ENCODE measurements around the gene TCEAL4. TPM values are rescaled to one million over a fixed set of nuclear protein-coding genes. Genes with fewer than 3 reads are reported as not detected.
A peak's percentile ranks its signal among the peaks of the same experiment; 100 is the strongest.

The TCEAL4 gene
- total and polyA plus RNA-seq, 2 of the 13 experiments (the other 11 are each of a cell fraction or from before 2014, with no cell fraction given), result 12.6 to 31.0 TPM

GRCh38 chrX:103630171-103630511 is 44.8 kb downstream of the TCEAL4 start:
- Histone ChIP-seq H3K27ac (ENCODE audit: extremely low read length, insufficient read depth, low read length) (peak overlapping the region; percentile 86), H3K4me3 (replicated peaks in 1 of 3; ENCODE audit: insufficient read depth in 1 of 3, low read depth in 2 of 3, low read length in 3 of 3) (peak overlapping the region in 2 of 3 experiments; percentile 73 to 78; a peak in 4 of 6 replicates), H3K4me1 (ENCODE audit: insufficient read depth, low read length) (peaks cover 7% of the 10 kb centered on the region; the same call in 1 of the 2 replicates), H3K4me2 (ENCODE audit: low read depth, low read length) (peak overlapping the region; percentile 84), H3K36me3 (replicated peaks in 1 of 2; ENCODE audit: control insufficient read depth in 1 of 2, insufficient read depth in 2 of 2, low read length in 2 of 2) (no peaks in the 10 kb centered on the region), H3K27me3 (ENCODE audit: control insufficient read depth in 1 of 2, insufficient read depth in 2 of 2, low read length in 2 of 2) (no peaks in the 10 kb centered on the region), H2AFZ (ENCODE audit: low read length) (no peak overlapping the region), H3K9me3 (ENCODE audit: low read length) (no peaks in the 10 kb centered on the region), H3K9ac (ENCODE audit: insufficient read depth, low read depth, low read length) (peak overlapping the region; percentile 71), H4K20me1 (ENCODE audit: insufficient read depth, low read length) (no peaks in the 10 kb centered on the region), H3K79me2 (ENCODE audit: insufficient read depth, low read length) (peaks cover 2% of the 10 kb centered on the region)
- no peak for DNase-seq (ENCODE audit: low spot score)
- CTCF ChIA-PET (ENCODE audit: low intra/inter-chr PET ratio, low total read pairs), result interaction anchor here (0.6 kb wide), 1 partner anchor 94 kb away, joined by 4 read pairs; no protein-coding TSS in a partner anchor
- ATAC-seq, result no peak
- FAIRE-seq, result no peak
- in situ Hi-C loops (cut with HindIII; ENCODE audit: extremely low pct_ligation_motif_present, low pct_unique_long_range_greater_than_20kb), result no loop called here
- intact Hi-C loops (cut with micrococcal nuclease; ENCODE audit: unreplicated experiment), result loop anchor here (1.0 kb wide), 1 partner anchor 97 kb away; no protein-coding TSS in a partner anchor
- POLR2A ChIA-PET, result interaction anchor here (0.7 to 2.2 kb wide), 3 partner anchors 55 to 61 kb away, joined by 3 to 13 read pairs (median 9); no protein-coding TSS in a partner anchor
- no TSS peak for BruUV-seq (replicated peaks)
- WGBS (ENCODE audit: low lambda C conversion rate), result 71% methylated on average over 6 of the region's 6 CpGs
- no peak for TF ChIP-seq REXO4 (CRISPR knock-in tag; IDR thresholded peaks at IDR 0.05; ENCODE audit: borderline replicate concordance)
- no peak for TF ChIP-seq ZNF674 (CRISPR knock-in tag; IDR thresholded peaks at IDR 0.05; ENCODE audit: low read depth)
- TF ChIP-seq KLF15 (CRISPR knock-in tag; IDR thresholded peaks at IDR 0.05; ENCODE audit: borderline replicate concordance), result no peak
- TF ChIP-seq POGK (CRISPR knock-in tag; conservative IDR thresholded peaks at IDR 0.05), result no peak
- no peak for TF ChIP-seq SOX5 (CRISPR knock-in tag; IDR thresholded peaks at IDR 0.05; ENCODE audit: borderline replicate concordance)
- TF ChIP-seq ZNF510 (CRISPR knock-in tag; IDR thresholded peaks at IDR 0.05; ENCODE audit: low read depth), result no peak
- no peak for TF ChIP-seq ZNF362 (CRISPR knock-in tag; IDR thresholded peaks at IDR 0.05; ENCODE audit: borderline replicate concordance)
- TF ChIP-seq ATM (IDR thresholded peaks at IDR 0.05; ENCODE audit: borderline replicate concordance), result no peak
- no peak for TF ChIP-seq HNF4A (CRISPR knock-in tag; IDR thresholded peaks at IDR 0.05)

Data from HepG2 (cell line).